T-helper 1 cell treated with Interleukin-12 subunit alpha and Interleukin-12 subunit beta and Interleukin-4 antibody, amounts not matched to agents 30 μg/mL and 1 μg/mL, for 36 hours (primary cell): ENCODE data around the gene MRGPRG.
"Not testable (repeated sequence)": the region's sequence is repeated elsewhere in the genome, so short reads cannot be mapped to it uniquely, and the experiment has no call there.

Source experiments
- H3K27ac Mint-ChIP-seq: one replicate; pipeline ENCODE4 v1.8.0; 2021; ENCODE audit warnings: mild to moderate bottlenecking, mixed read lengths
- H3K27me3 Mint-ChIP-seq: one replicate; pipeline ENCODE4 v1.8.0; 2021; ENCODE audit warnings: low read depth, mixed read lengths
- H3K36me3 Mint-ChIP-seq: one replicate; pipeline ENCODE4 v1.8.0; 2021; ENCODE audit warnings: low read depth, mixed read lengths
- H3K4me1 Mint-ChIP-seq: one replicate; pipeline ENCODE4 v1.8.0; 2021; ENCODE audit warnings: low read depth, mixed read lengths
- H3K4me3 Mint-ChIP-seq: one replicate; pipeline ENCODE4 v1.8.0; 2021; ENCODE audit warnings: mild to moderate bottlenecking, moderate library complexity, mixed read lengths
- H3K9me3 Mint-ChIP-seq: one replicate; pipeline ENCODE4 v1.8.0; 2021; ENCODE audit warnings: mixed read lengths

MRGPRG gene, protein sequence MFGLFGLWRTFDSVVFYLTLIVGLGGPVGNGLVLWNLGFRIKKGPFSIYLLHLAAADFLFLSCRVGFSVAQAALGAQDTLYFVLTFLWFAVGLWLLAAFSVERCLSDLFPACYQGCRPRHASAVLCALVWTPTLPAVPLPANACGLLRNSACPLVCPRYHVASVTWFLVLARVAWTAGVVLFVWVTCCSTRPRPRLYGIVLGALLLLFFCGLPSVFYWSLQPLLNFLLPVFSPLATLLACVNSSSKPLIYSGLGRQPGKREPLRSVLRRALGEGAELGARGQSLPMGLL

DNA sequence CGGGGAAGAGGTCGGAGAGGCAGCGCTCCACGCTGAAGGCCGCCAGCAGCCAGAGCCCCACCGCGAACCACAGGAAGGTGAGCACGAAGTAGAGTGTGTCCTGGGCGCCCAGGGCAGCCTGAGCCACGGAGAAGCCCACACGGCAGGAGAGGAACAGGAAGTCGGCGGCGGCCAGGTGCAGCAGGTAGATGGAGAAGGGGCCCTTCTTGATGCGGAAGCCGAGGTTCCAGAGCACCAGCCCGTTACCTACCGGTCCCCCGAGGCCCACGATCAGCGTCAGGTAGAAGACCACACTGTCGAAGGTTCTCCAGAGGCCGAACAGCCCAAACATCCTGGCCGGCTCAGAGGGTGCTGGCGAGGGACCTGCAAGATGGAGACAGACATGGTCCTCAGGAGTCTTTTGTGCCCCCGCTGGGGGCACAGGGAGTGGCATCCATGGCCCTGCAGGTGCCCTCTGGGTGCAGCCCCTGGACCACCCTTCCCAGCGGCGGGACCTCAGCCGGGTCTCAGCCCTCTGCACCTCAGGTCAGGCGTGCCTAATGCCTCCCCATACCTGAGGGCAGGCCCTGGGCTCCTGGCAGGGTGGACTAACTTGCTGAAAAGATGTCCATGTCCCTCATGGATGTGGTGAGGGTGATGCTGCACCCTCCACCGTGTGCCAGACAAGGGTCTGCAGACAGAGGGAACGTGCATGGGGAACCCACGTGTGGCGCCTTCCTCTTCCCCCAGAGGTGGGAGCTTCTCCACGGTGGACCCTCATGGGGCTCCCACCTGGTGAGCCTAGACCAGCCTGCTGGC is at the start of gene MRGPRG:
TSS of gene MRGPRG (minus strand) at position 331 of the 798 bp plus-strand sequence. CDS start at position 331, 0 bp downstream.
- Mint-ChIP-seq H3K4me3 (no peak within 1 kb of the TSS), H3K4me1 (no peaks in the 10 kb centered on the region), H3K9me3 (no peaks in the 10 kb centered on the region), H3K36me3 (no peaks in the 10 kb centered on the region), H3K27ac (no peak within 1 kb of the TSS), H3K27me3 (peaks cover 3% of the 10 kb centered on the region)

DNA sequence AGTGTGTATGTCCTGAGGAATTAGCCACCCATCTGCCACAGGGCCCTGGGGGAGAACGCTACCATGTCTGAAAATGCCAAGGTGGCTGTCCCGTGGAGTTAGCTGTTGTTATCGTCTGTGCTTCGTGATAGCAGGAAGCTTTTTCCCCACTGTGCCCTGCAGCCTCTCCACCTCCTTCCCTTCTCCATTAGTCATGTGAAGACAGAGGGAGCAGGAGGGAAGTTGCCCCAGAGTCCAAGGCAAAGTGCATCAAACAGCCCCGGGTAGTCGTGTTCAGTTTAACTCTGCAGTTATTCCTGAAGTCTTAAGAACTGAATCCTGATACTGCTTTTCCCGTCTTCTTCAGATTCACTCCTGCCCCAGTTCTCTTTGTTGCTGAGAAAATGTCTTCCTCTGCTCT is 43.9 kb upstream of the MRGPRG start:
- H3K27ac Mint-ChIP-seq, H3K27me3 Mint-ChIP-seq, H3K4me1 Mint-ChIP-seq, H3K4me3 Mint-ChIP-seq, H3K36me3 Mint-ChIP-seq, H3K9me3 Mint-ChIP-seq: not testable (repeated sequence)

DNA sequence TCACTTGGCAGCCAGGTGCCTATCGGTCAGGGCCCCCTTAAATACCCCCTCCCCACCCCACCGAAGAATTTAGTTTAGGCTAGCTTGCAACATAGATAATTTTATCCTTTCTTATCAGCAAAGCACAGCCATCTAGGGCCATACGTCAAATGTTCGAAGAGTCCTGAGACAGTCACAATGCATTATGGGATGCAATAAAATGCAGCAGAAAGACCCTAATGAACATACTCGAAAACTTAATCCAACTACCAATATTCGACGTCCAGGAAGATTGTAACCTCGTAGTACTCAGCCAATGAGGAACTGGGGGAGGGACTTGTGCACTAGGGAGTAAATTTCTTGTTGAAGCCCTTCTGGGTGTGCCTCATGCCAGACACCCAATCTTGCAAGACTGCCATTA is 43.2 kb upstream of the MRGPRG start:
- H3K36me3 Mint-ChIP-seq, H3K27ac Mint-ChIP-seq, H3K4me1 Mint-ChIP-seq, H3K27me3 Mint-ChIP-seq, H3K9me3 Mint-ChIP-seq, H3K4me3 Mint-ChIP-seq: not testable (repeated sequence)

DNA sequence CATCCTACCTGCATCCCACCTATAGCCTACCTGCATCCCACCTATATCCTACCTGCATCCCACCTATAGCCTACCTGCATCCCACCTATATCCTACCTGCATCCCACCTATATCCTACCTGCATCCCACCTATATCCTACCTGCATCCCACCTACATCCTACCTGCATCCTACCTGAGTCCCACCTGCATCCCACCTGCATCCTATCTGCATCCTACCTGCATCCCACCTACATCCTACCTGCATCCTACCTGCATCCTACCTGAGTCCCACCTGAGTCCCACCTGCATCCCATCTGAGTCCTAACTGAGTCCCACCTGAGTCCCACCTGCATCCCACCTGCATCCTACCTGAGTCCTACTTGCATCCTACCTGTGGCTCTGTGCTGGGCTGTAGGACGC is 38.9 kb upstream of the MRGPRG start:
- not testable (repeated sequence) for H3K4me3 Mint-ChIP-seq, H3K36me3 Mint-ChIP-seq, H3K4me1 Mint-ChIP-seq, H3K9me3 Mint-ChIP-seq, H3K27ac Mint-ChIP-seq, H3K27me3 Mint-ChIP-seq

DNA sequence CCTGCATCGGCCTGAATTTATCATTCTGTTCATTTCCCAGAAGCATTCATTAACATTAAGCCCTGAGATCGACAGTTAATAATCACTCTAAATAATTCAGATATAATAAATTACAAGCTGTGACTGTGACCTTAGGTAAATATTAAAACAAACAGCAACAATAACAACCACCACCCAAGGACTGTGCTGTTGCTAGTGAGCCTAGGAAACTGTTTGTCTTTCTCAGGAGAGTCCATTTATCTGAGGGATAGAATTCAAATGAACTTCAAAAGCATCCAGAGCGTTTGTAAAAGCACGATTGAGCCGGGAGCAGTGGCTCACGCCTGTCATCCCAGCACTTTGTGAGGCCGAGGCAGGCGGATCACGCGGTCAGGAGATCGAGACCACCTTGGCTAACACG is 36.6 kb upstream of the MRGPRG start:
- not testable (repeated sequence) for H3K36me3 Mint-ChIP-seq, H3K4me1 Mint-ChIP-seq, H3K4me3 Mint-ChIP-seq, H3K27me3 Mint-ChIP-seq, H3K27ac Mint-ChIP-seq, H3K9me3 Mint-ChIP-seq

DNA sequence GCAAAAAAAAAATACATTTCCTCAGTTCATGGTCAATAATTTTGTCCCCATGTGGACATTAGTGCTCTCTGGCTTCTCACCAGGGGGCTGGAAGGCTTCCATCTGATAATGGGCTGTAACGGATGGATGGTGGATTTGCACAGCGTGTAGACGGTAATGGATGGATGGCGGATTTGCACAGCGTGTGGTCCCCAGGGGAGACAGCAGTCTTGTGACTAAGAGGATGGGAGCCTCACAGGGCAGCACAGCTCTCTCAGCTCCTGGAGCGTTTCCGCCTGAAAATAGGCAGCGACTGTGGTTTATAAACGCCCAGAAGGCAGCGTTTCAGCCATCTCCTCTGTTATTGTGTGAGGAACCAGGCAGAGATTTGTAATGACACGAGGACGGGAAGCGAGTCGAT is 36.2 kb upstream of the MRGPRG start:
- not testable (repeated sequence) for H3K4me3 Mint-ChIP-seq, H3K4me1 Mint-ChIP-seq, H3K27me3 Mint-ChIP-seq, H3K27ac Mint-ChIP-seq, H3K9me3 Mint-ChIP-seq, H3K36me3 Mint-ChIP-seq

DNA sequence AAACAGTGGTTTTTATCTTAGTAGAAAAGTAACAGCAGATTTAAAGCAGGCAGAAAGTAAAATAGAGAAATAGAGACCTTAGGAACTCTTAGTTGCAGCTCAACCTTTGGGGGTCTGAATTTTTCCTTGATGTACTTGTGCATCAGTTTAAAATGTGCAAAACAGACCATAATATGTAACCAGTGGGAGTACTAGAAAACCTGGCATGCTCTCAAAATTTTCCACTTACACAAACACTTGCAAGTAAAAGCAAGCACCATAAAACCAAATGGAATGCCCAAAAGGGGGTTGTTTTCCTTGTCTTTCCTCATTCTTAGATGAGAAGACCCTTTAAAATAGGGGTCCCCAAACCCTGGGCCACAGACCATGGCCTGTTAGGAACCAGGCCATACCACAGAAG is 26.5 kb upstream of the MRGPRG start:
- H3K9me3 Mint-ChIP-seq = no peaks in the 10 kb centered on the region

DNA sequence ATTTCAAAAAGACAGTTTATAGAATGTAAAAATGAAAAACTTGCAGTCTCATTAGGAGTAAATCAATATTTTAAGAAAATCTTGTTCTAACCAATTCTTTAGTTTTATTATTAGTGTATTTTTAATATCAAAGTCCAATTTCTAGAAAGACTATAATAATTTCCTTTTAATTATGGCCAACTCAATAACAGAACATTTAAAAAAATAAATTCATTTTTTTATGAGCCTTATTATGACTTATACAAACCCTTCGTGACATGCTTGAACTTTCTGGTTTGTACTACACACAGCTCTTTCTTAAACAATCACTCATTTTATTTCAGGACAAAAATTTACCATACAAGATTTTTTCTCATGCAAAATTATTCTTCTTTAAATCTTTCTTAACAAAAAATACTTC is 25.3 kb upstream of the MRGPRG start:
- Mint-ChIP-seq H3K4me1 (no peaks in the 10 kb centered on the region), H3K9me3 (no peaks in the 10 kb centered on the region), H3K36me3 (no peaks in the 10 kb centered on the region), H3K27me3 (peaks cover 6% of the 10 kb centered on the region), H3K27ac (no peak overlapping the region), H3K4me3 (no peak overlapping the region)

More for the DNA sequence above, 26.5 kb upstream of the MRGPRG start:
- H3K27me3 Mint-ChIP-seq = peaks cover 6% of the 10 kb centered on the region
- H3K4me1 Mint-ChIP-seq = no peaks in the 10 kb centered on the region
- no peak overlapping the region for H3K27ac Mint-ChIP-seq
- no peaks in the 10 kb centered on the region for H3K36me3 Mint-ChIP-seq
- no peak overlapping the region for H3K4me3 Mint-ChIP-seq

DNA sequence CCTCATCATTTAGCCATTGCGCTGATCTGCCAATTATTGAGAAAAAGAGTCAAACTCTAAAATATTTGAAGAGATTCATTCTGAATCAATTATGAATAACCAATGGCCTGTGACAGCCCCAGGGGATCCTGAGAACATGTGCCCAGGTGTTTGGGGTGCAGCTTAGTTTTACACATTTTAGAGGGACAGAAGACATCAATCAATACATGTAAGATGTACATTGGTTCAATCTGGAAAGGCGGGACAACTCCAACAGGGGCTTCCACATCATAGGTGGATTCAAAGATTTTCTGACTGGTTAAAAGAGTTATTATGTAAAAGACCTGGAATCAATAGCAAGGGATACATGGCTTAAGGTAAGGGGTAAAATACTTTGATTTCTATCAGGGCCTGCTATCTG is 18.5 kb upstream of the MRGPRG start:
- H3K4me1 Mint-ChIP-seq = no peaks in the 10 kb centered on the region
- no peak overlapping the region for H3K27ac Mint-ChIP-seq
- peaks cover 3% of the 10 kb centered on the region for H3K27me3 Mint-ChIP-seq
- H3K36me3 Mint-ChIP-seq = no peaks in the 10 kb centered on the region
- H3K9me3 Mint-ChIP-seq = no peaks in the 10 kb centered on the region
- no peak overlapping the region for H3K4me3 Mint-ChIP-seq

DNA sequence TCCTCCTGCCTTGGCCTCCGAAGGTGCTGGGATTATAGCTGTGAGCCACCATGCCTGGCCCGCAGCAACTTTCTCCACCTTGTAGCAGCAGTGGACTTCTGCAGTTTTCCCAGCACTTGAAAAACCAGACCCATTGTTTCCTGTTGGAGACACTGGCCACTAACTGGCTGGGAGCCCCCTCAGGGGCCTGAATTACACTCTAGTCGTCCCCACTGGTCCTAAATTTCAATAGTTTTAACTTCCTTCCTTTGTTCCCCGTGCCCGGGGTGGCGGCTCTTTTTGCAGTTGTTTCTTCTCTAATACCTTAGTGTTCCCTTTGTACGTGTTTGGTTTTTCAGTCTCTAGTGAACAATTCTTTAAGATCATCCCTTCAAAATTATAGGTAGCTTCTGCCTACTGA is 16.2 kb upstream of the MRGPRG start:
- Mint-ChIP-seq H3K9me3 (no peaks in the 10 kb centered on the region), H3K27me3 (peaks cover 3% of the 10 kb centered on the region), H3K4me3 (no peak overlapping the region), H3K36me3 (no peaks in the 10 kb centered on the region), H3K27ac (no peak overlapping the region), H3K4me1 (no peaks in the 10 kb centered on the region)

DNA sequence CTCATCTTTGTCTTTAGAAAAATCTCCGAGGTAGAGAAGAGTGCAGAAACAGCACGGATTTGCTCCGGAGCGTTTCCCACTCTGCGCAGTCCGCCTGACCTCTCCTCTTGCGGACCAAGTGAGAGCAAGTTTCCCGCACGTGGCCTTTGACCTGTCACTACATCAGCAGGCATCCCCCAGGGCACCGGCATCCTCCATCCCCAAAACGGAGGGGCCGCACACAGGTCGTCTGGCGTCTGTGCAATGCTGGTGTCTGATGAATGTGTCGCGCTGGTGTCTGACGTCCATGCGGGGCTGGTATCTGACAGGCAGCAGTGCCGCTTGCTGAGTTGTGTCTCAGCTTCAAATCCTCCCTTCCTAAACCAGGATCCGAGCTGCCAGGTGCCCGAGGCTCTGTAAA is 14.3 kb upstream of the MRGPRG start:
- Mint-ChIP-seq H3K36me3 (no peaks in the 10 kb centered on the region), H3K9me3 (no peaks in the 10 kb centered on the region), H3K4me3 (no peak overlapping the region), H3K27ac (no peak overlapping the region), H3K4me1 (no peaks in the 10 kb centered on the region), H3K27me3 (no peaks in the 10 kb centered on the region)

DNA sequence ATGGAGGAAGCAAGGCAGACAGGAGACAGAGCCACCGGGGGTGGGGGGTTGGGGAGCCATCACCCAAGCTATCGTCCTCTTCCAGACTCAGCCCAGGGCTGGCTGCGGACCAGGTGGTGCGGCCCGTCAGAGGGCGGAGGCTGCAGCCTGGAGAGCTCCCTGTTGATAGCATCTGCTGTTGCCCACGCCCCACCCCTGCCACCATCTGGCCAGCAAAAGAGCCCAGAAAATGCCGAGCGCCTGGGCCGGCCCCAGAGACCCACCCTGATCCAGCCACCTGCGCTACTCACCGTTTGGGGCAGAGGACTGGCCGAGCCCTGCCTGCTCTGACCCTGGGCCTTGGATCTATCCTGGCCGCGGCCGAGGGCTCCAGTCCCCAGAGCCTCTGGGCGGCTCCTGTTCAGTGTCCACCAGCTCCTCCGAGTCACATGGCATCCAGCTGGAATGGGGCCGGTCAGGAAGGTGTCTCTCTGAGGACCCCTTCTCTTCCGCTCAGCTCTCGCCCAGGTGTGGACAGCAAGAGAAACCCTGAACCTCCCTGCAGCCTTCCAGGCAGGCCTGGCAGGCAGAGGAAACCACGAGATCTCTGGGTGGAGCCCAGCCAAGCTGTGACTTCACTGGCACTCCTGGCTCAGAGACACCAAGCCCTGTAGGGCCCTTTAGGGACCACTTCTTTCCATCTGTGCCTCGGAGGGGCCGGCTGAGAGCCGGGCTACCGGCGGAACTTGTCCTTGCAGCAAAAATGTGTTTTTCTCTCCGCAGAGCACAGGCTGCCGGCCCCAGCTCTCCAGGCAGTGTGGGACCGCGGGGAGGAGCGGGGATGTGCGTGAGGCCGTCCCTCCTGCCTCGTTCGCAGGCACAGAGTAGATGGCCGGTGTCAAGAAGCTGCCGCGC is 13.5 kb upstream of the MRGPRG start, which contains the start of gene MRGPRE:
TSS of gene MRGPRE (minus strand) at position 567 of the 894 bp plus-strand sequence. CDS start 3,618 bp downstream, outside the sequence.
- Mint-ChIP-seq H3K27me3 (no peaks in the 10 kb centered on the region), H3K4me3 (no peak within 1 kb of the TSS), H3K9me3 (no peaks in the 10 kb centered on the region), H3K4me1 (no peaks in the 10 kb centered on the region), H3K27ac (no peak within 1 kb of the TSS), H3K36me3 (no peaks in the 10 kb centered on the region)

DNA sequence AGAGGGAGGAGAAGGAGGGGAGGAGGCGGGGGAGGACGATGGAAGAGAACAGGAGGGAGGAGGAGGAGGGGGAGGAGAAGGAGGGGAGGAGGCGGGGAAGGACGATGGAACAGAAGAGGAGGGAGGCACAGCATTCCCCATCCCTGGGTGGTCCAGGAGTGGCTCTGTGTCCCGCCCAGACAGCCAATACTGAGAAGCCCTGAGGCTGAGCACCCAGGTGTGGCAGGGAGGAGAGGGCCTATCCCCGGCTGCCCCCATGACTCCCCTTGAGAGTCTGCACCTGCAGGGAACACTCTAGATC is 12.9 kb upstream of the MRGPRG start:
- H3K36me3 Mint-ChIP-seq = no peaks in the 10 kb centered on the region
- no peaks in the 10 kb centered on the region for H3K27me3 Mint-ChIP-seq
- no peaks in the 10 kb centered on the region for H3K4me1 Mint-ChIP-seq
- no peak overlapping the region for H3K4me3 Mint-ChIP-seq
- no peak overlapping the region for H3K27ac Mint-ChIP-seq
- no peaks in the 10 kb centered on the region for H3K9me3 Mint-ChIP-seq

DNA sequence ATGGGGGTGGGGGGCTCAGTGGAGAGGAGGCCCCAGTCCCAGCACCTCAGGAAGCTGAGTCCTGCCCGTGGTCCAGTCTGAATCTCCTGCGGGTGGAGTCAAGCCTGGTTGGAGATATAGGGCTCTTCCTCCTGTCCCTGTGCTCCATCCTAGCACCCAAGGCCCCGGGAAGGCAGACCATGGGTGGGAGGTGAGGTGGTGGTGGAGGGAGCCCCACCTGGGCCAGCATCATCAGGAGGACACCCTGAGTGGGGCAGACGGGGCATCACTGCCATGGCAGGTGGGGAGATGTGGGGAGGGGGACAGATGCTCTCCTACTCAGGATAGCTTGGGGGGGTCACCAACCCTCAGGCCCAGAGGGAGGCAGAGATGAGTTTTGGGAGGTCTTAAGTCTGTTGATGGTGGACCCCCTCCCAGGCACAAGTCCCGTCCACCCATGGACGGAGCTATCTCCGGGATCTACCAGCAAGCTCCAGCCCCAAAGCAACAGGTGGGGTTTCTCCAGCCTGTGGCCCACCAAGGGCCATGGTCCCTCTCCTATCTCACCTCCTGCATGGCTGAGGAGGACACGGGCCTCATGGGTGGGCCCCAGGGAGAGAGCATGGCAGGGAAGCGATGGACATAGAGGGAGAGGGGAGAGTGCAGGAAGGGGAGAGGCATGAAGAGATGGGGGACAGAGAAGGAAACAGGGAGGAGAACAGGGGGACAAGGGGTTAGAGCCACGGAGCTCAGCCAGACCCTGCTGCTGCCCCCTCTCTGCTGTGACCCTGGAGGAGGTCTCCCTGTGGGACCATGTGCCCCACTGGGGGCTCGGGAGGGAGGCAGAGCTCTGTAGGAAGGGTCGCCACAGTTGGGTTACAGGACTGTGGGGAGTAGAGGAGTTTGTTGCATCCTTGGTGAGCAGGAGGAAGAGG is 12.3 kb upstream of the MRGPRG start:
- Mint-ChIP-seq H3K36me3 (no peaks in the 10 kb centered on the region), H3K4me1 (no peaks in the 10 kb centered on the region), H3K27me3 (no peaks in the 10 kb centered on the region), H3K9me3 (no peaks in the 10 kb centered on the region), H3K27ac (no peak overlapping the region), H3K4me3 (no peak overlapping the region)
